SK-N-SH (cell line): Measurements from ENCODE around the gene LPCAT1. TPM values are rescaled to one million over a fixed set of nuclear protein-coding genes. Genes with fewer than 3 reads are reported as not detected.

Source experiments
- CTCF ChIA-PET: fragments of 300-600, 350-600 bp; formaldehyde crosslinking; extraction: SDS; loops from one replicate; lab custom pipeline; 2021; lab: Yijun Ruan, JAX
- POLR2A ChIA-PET: fragments of 350-600 bp; sonication (Branson Sonifier 250); formaldehyde crosslinking; extraction: SDS; loops from one replicate; lab custom pipeline; 2020; ENCODE audit warnings: antibody characterized with exemption, inconsistent platforms; lab: Yijun Ruan, JAX
- DNase-seq: peaks from one replicate; pipeline ENCODE4 v3.0.0; 2012
- H2AFZ ChIP-seq: fragments of 200-600 bp; sonication (generic); 2 replicates; pipeline ENCODE4 v1.8.1; 2016; ENCODE audit warnings: antibody characterized with exemption, mild to moderate bottlenecking, low read depth
- H3F3A ChIP-seq: fragments of 200-600 bp; sonication (generic); replicated peaks from 2 replicates; pipeline ENCODE3; 2016; ENCODE audit warnings: antibody characterized with exemption, mild to moderate bottlenecking; ENCODE audit not compliant: insufficient read depth
- H3K27ac ChIP-seq, 2 experiments: fragments of 200-500 bp in 1 of 2; fragments of 200-600 bp in 1 of 2; sonication (Bioruptor generic) in 1 of 2; sonication (generic), shearing (Covaris generic) in 1 of 2; 2 replicates each; pipeline versions ENCODE4 v1.5.1 to v1.6.1; 2014 to 2016; ENCODE audit warnings: low read depth in 2 of 2, inconsistent platforms in 1 of 2, low read length in 1 of 2, mild to moderate bottlenecking in 1 of 2, mixed read lengths in 1 of 2
- H3K27me3 ChIP-seq: fragments of 200-600 bp; sonication (generic), shearing (Covaris generic); 2 replicates; pipeline ENCODE4 v1.6.1; 2016; ENCODE audit warnings: mixed run types; ENCODE audit not compliant: insufficient read depth
- H3K36me3 ChIP-seq, 2 experiments: fragments of 200-500 bp in 1 of 2; fragments of 200-600 bp in 1 of 2; sonication (Bioruptor generic) in 1 of 2; sonication (generic) in 1 of 2; replicated peaks in 1 of 2; 2 replicates each; pipeline versions ENCODE3 to v1.5.1; 2014 to 2016; ENCODE audit warnings: low read length in 1 of 2, mild to moderate bottlenecking in 1 of 2; ENCODE audit not compliant: insufficient read depth in 2 of 2, control insufficient read depth in 1 of 2
- H3K4me1 ChIP-seq, 2 experiments: fragments of 200-500 bp in 1 of 2; fragments of 200-600 bp in 1 of 2; sonication (Bioruptor generic) in 1 of 2; sonication (generic), shearing (Covaris generic) in 1 of 2; 2 replicates each; pipeline versions ENCODE4 v1.5.1 to v1.6.1; 2014 to 2016; ENCODE audit warnings: low read depth in 1 of 2, low read length in 1 of 2, mixed run types in 1 of 2; ENCODE audit not compliant: insufficient read depth in 2 of 2, control insufficient read depth in 1 of 2
- H3K4me2 ChIP-seq: fragments of 200-600 bp; sonication (generic), shearing (Covaris generic); 2 replicates; pipeline ENCODE4 v1.6.1; 2017; ENCODE audit warnings: mixed run types
- H3K4me3 ChIP-seq, 2 experiments: fragments of 200-500 bp in 1 of 2; fragments of 200-600 bp in 1 of 2; sonication (Bioruptor generic) in 1 of 2; sonication (generic), shearing (Covaris generic) in 1 of 2; 2 replicates each; pipeline versions ENCODE4 v1.5.1 to v1.8.1; 2014 to 2016; ENCODE audit warnings: low read depth in 2 of 2, inconsistent platforms in 1 of 2, low read length in 1 of 2, mild to moderate bottlenecking in 1 of 2, mixed read lengths in 1 of 2, moderate library complexity in 1 of 2
- H3K79me2 ChIP-seq: fragments of 200-600 bp; sonication (generic); 2 replicates; pipeline ENCODE4 v1.8.1; 2017; ENCODE audit warnings: mild to moderate bottlenecking; ENCODE audit not compliant: insufficient read depth
- H3K9ac ChIP-seq: fragments of 200-600 bp; sonication (generic); 2 replicates; pipeline ENCODE4 v1.6.1; 2017; ENCODE audit warnings: mixed run types
- H3K9me2 ChIP-seq: fragments of 200-600 bp; sonication (generic); 2 replicates; pipeline ENCODE4 v1.6.1; 2017; ENCODE audit warnings: mixed run types
- H3K9me3 ChIP-seq: fragments of 200-600 bp; sonication (generic); 2 replicates; pipeline ENCODE4 v1.6.1; 2017; ENCODE audit warnings: mixed run types, mild to moderate bottlenecking, moderate library complexity
- H4K20me1 ChIP-seq: fragments of 200-600 bp; sonication (generic); 2 replicates; pipeline ENCODE4 v1.6.1; 2017; ENCODE audit warnings: mild to moderate bottlenecking, mixed run types; ENCODE audit not compliant: insufficient read depth
- ELF1 ChIP-seq: IDR thresholded peaks from 2 replicates; pipeline ENCODE4 v1.4.0; 2012
- EZH2phosphoT487 ChIP-seq: fragments of 200-600 bp; sonication (generic); IDR thresholded peaks from 2 replicates; pipeline ENCODE4 v1.6.1; 2017; ENCODE audit warnings: low read depth, mixed run types, mild to moderate bottlenecking, antibody characterized with exemption, moderate library complexity, borderline replicate concordance
- FOSL2 ChIP-seq: IDR thresholded peaks from 2 replicates; pipeline ENCODE4 v1.4.0; 2012; ENCODE audit warnings: low read depth, mild to moderate bottlenecking, moderate library complexity, borderline replicate concordance
- FOXJ3 ChIP-seq: sonication (generic); formaldehyde crosslinking; IDR thresholded peaks from 2 replicates; pipeline ENCODE4 v1.5.1; 2020; ENCODE audit warnings: mild to moderate bottlenecking, missing genetic modification reagents
- FOXM1 ChIP-seq: IDR thresholded peaks from 2 replicates; pipeline ENCODE4 v1.4.0; 2012; ENCODE audit warnings: low read depth, mild to moderate bottlenecking
- JUND ChIP-seq: IDR thresholded peaks from 2 replicates; pipeline ENCODE4 v1.4.0; 2012
- MEF2A ChIP-seq: IDR thresholded peaks from 2 replicates; pipeline ENCODE4 v1.4.0; 2012; ENCODE audit warnings: low read depth, borderline replicate concordance
- NRF1 ChIP-seq: IDR thresholded peaks from 2 replicates; pipeline ENCODE4 v1.6.1; 2012; ENCODE audit warnings: low read depth, mild to moderate bottlenecking, low read length
- RAD21 ChIP-seq: IDR thresholded peaks from 2 replicates; pipeline ENCODE4 v1.6.1; 2012; ENCODE audit warnings: mild to moderate bottlenecking, low read length
- RFX5 ChIP-seq: IDR thresholded peaks from 2 replicates; pipeline ENCODE4 v1.6.1; 2012; ENCODE audit warnings: mild to moderate bottlenecking, improper control_type of control experiment, low read length
- TEAD4 ChIP-seq: IDR thresholded peaks from 2 replicates; pipeline ENCODE4 v1.4.0; 2012; ENCODE audit warnings: mild to moderate bottlenecking, borderline replicate concordance; ENCODE audit not compliant: insufficient read depth
- YY1 ChIP-seq: IDR thresholded peaks from 2 replicates; pipeline ENCODE4 v1.4.0; 2012; ENCODE audit warnings: low read depth, mild to moderate bottlenecking
- WGBS: methylation state at CpG from one replicate; pipeline ENCODE4 v1.1.6; 2017; ENCODE audit warnings: low lambda C conversion rate; 5-methylcytosine and 5-hydroxymethylcytosine counted together
- polyA plus RNA-seq, 3 experiments: library from polyadenylated mRNA; depleted of rRNA; stranded (reverse); fragments of >200 nt; gene quantifications; 2 replicates each; pipeline ENCODE4 v1.2.3, GENCODE V29; 2012
- TF ChIP-seq, protein P1 (sequence below): fragments of 150-350 bp; IDR thresholded peaks from 2 replicates; pipeline ENCODE4 v1.6.1; 2016; ENCODE audit warnings: mild to moderate bottlenecking, low read depth, low read length
- TF ChIP-seq, protein P2 (sequence below): IDR thresholded peaks from 2 replicates; pipeline ENCODE4 v1.4.0; 2012; ENCODE audit warnings: low read depth, borderline replicate concordance

LPCAT1 gene
- polyA plus RNA-seq, 1 of the 3 experiments (the other 2 are of a cell fraction) = 42.3 TPM

DNA sequence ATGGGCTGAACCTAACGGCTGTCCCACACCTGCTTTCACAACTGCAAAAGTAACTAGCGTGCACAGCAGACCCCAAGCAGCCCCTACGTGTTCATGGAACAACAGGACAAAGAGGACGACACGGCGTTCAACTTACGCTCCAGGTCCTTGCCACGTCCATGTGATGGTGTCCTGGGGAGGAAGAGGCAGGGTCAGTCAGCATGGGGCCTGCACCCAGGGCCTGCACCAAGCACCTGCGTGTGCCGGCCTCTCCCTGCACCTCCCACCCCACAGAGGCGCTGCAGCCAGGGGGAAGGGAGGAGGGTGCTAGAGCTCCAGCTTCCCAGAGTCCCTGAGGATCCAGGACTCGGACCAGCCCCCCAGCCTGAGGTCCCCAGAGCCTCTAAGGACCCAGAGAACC, 43.0 kb downstream of the LPCAT1 start (continued):
- TF ChIP-seq RAD21 (no peak), YY1 (no peak), FOXM1 (no peak), NRF1 (no peak), FOXJ3 (CRISPR knock-in tag) (no peak), MEF2A (no peak), TEAD4 (no peak)
- TF ChIP-seq, protein P1, sequence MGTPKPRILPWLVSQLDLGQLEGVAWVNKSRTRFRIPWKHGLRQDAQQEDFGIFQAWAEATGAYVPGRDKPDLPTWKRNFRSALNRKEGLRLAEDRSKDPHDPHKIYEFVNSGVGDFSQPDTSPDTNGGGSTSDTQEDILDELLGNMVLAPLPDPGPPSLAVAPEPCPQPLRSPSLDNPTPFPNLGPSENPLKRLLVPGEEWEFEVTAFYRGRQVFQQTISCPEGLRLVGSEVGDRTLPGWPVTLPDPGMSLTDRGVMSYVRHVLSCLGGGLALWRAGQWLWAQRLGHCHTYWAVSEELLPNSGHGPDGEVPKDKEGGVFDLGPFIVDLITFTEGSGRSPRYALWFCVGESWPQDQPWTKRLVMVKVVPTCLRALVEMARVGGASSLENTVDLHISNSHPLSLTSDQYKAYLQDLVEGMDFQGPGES = no peak
- TF ChIP-seq, all 33 proteins: peak for 0

DNA sequence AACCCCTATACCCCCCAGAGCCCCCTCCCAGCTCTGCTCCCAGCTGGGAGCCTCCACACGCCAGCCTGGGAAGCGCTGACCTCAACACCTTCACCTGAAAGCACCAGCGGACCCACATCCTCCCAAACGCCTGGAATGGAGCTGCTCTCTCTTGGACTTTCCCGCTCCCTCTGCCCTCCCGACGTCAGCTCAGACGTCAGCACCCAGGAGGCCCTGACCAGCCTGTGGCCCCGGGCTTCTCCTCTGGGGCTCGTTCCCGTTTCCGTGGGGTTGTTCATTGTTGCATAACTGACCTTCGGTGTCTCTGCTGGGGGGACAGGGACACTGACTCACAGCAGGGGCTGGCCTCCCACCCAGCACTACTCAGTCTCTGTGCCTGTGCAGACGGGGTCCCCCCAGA, 43.5 kb downstream of the LPCAT1 start:
- Histone ChIP-seq H3K36me3 (peaks cover 3 to 40% of the 10 kb centered on the region in 2 experiments), H3F3A (no peaks in the 10 kb centered on the region), H3K27me3 (no peaks in the 10 kb centered on the region), H3K4me2 (no peak overlapping the region), H4K20me1 (0 out of 2 replicates have a peak, but pooled peaks cover 4% of the 10 kb centered on the region), H3K9me3 (no peaks in the 10 kb centered on the region), H3K4me3 (no peak overlapping the region), H3K79me2 (no peaks in the 10 kb centered on the region), H2AFZ (no peak overlapping the region), H3K4me1 (no peaks in the 10 kb centered on the region), H3K9me2 (no peaks in the 10 kb centered on the region), H3K9ac (no peak overlapping the region), H3K27ac (no peak overlapping the region)
- no peak for DNase-seq
- POLR2A ChIA-PET = no interaction called here
- TF ChIP-seq ELF1 = no peak
- TF ChIP-seq YY1 = no peak
- TF ChIP-seq EZH2phosphoT487 = no peak
- no peak for TF ChIP-seq FOSL2
- no peak for TF ChIP-seq JUND
- TF ChIP-seq, protein P2, sequence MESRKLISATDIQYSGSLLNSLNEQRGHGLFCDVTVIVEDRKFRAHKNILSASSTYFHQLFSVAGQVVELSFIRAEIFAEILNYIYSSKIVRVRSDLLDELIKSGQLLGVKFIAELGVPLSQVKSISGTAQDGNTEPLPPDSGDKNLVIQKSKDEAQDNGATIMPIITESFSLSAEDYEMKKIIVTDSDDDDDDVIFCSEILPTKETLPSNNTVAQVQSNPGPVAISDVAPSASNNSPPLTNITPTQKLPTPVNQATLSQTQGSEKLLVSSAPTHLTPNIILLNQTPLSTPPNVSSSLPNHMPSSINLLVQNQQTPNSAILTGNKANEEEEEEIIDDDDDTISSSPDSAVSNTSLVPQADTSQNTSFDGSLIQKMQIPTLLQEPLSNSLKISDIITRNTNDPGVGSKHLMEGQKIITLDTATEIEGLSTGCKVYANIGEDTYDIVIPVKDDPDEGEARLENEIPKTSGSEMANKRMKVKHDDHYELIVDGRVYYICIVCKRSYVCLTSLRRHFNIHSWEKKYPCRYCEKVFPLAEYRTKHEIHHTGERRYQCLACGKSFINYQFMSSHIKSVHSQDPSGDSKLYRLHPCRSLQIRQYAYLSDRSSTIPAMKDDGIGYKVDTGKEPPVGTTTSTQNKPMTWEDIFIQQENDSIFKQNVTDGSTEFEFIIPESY = no peak
- TF ChIP-seq RFX5 = no peak
- CTCF ChIA-PET = interaction anchor here (0.6 to 4.8 kb wide), 15 partner anchors 8 to 173 kb away, joined by 3 to 32 read pairs (median 4); no protein-coding TSS in a partner anchor
- WGBS = 84% methylated on average over 10 of the region's 14 CpGs
